ENCODE measurements around the gene MTMR10.

MTMR10 gene

GRCh38 chr15:31013863-31014607 lies 22.6 kb upstream of the MTMR10 start:
- no peak for DNase-seq (ENCODE audit: low read depth)

GRCh38 chr15:31012455-31012854 lies 21.0 kb upstream of the MTMR10 start:
- DNase-seq (ENCODE audit: low read depth), result no peak

- no peak for DNase-seq (ENCODE audit: low read depth)
Measured at GRCh38 chr15:31010036-31010435, 18.6 kb upstream of the MTMR10 start.

- DNase-seq (ENCODE audit: low read depth), result no peak
Measured at GRCh38 chr15:31005660-31006059, 14.2 kb upstream of the MTMR10 start.

GRCh38 chr15:31004220-31004733 lies 12.8 kb upstream of the MTMR10 start:
- DNase-seq (ENCODE audit: low read depth), result no peak

- no peak for DNase-seq (ENCODE audit: low read depth)
Measured at GRCh38 chr15:31001702-31002101, 10.3 kb upstream of the MTMR10 start.

- no peak for DNase-seq (ENCODE audit: low read depth)
Measured at GRCh38 chr15:30999729-31000128, 8.3 kb upstream of the MTMR10 start.

GRCh38 chr15:30997270-30997669 lies 5.8 kb upstream of the MTMR10 start:
- DNase-seq (ENCODE audit: low read depth), result no peak

GRCh38 chr15:30992249-30992864 lies 929 bp upstream of the MTMR10 start:
- DNase-seq (ENCODE audit: low read depth), result no peak

GRCh38 chr15:30990446-30991254 lies 778 bp downstream of the MTMR10 start:
- DNase-seq (ENCODE audit: low read depth), result no peak

GRCh38 chr15:30990036-30990435 lies 1.4 kb downstream of the MTMR10 start:
- DNase-seq (ENCODE audit: low read depth), result no peak

- DNase-seq (ENCODE audit: low read depth), result no peak
Measured at GRCh38 chr15:30985081-30985531, 6.3 kb downstream of the MTMR10 start.

- no peak for DNase-seq (ENCODE audit: low read depth)
Measured at GRCh38 chr15:30984542-30984941, 6.9 kb downstream of the MTMR10 start.

- DNase-seq (ENCODE audit: low read depth), result no peak
Measured at GRCh38 chr15:30984118-30984517, 7.3 kb downstream of the MTMR10 start.

- no peak for DNase-seq (ENCODE audit: low read depth)
Measured at GRCh38 chr15:30979457-30979856, 12.0 kb downstream of the MTMR10 start.

GRCh38 chr15:30978328-30978727 lies 13.1 kb downstream of the MTMR10 start:
- no peak for DNase-seq (ENCODE audit: low read depth)

- no peak for DNase-seq (ENCODE audit: low read depth)
Measured at GRCh38 chr15:30974112-30974511, 17.3 kb downstream of the MTMR10 start.

- DNase-seq (ENCODE audit: low read depth), result no peak
Measured at GRCh38 chr15:30973379-30973778, 18.0 kb downstream of the MTMR10 start.

GRCh38 chr15:30969724-30970123 lies 21.7 kb downstream of the MTMR10 start:
- DNase-seq (ENCODE audit: low read depth), result no peak

GRCh38 chr15:30963681-30964080 lies 27.7 kb downstream of the MTMR10 start:
- DNase-seq (ENCODE audit: low read depth), result no peak

GRCh38 chr15:30962659-30963058 lies 28.8 kb downstream of the MTMR10 start:
- no peak for DNase-seq (ENCODE audit: low read depth)

- no peak for DNase-seq (ENCODE audit: low read depth)
Measured at GRCh38 chr15:30962079-30962478, 29.3 kb downstream of the MTMR10 start.

- no peak for DNase-seq (ENCODE audit: low read depth)
Measured at GRCh38 chr15:30958219-30958618, 33.2 kb downstream of the MTMR10 start.

Measured in fibroblast of the conjunctiva (primary cell).